ENCODE data around the gene FAM3C.

DNA sequence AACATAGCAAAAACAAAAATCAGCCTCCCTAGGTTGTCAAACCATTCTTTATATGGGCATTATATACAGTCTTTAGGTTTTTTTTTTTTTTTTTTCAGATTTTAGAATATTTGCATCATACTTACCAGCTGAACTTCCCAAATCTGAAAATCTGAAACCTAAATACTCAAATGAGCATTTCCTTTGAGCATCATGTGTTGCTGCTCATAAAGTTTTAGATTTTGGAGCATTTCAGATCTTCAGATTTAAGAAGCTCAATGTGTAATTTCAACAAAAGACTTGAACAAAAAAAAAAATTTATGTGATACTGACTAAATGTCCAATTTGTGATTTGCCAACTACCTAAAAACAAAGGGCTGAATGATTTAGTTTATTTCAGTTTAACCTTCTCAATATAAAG, 13.6 kb downstream of the FAM3C start:
- TF ChIP-seq CTCF (IDR thresholded peaks at IDR 0.05; ENCODE audit: low read depth, low read length, poor library complexity, severe bottlenecking): no peak
- no peak for TF ChIP-seq EZH2phosphoT487 (IDR thresholded peaks at IDR 0.05; ENCODE audit: borderline replicate concordance, low read length)

All from DOHH2 (cell line).